Stimulated activated CD8-positive, alpha-beta memory T cell treated with anti-CD3 and anti-CD28 coated beads, Interleukin-7, amount 100 ng/mL, for 4 hours (primary cell): Measurements from ENCODE around the gene SWAP70.
"Not testable (repeated sequence)": the region's sequence is repeated elsewhere in the genome, so short reads cannot be mapped to it uniquely, and the experiment has no call there.

Experiments used
- DNase-seq, 2 donors: peaks; one replicate each; pipeline ENCODE4 v3.0.0-alpha.2; 2020; ENCODE audit warnings: low read depth in 2 of 2

Gene SWAP70

GRCh38 chr11:9692691-9693090 is 28.8 kb downstream of the SWAP70 start:
- DNase-seq: no peak

GRCh38 chr11:9693801-9694553 is 30.1 kb downstream of the SWAP70 start:
- no peak for DNase-seq

GRCh38 chr11:9695228-9695627 is 31.4 kb downstream of the SWAP70 start:
- DNase-seq: not testable (repeated sequence)

- no peak for DNase-seq
Measured at GRCh38 chr11:9697766-9698165, 33.9 kb downstream of the SWAP70 start.

GRCh38 chr11:9700105-9700801 is 36.4 kb downstream of the SWAP70 start:
- DNase-seq: no peak

- DNase-seq: no peak
Measured at GRCh38 chr11:9701799-9702198, 37.9 kb downstream of the SWAP70 start.

GRCh38 chr11:9703280-9703679 is 39.4 kb downstream of the SWAP70 start:
- no peak for DNase-seq

GRCh38 chr11:9704037-9704436 is 40.2 kb downstream of the SWAP70 start:
- DNase-seq: no peak

GRCh38 chr11:9704620-9705019 is 40.7 kb downstream of the SWAP70 start:
- no peak for DNase-seq

- not testable (repeated sequence) for DNase-seq
Measured at GRCh38 chr11:9705361-9705760, 41.5 kb downstream of the SWAP70 start.

GRCh38 chr11:9708544-9708943 is 44.7 kb downstream of the SWAP70 start:
- DNase-seq: no peak

- no peak for DNase-seq
Measured at GRCh38 chr11:9710223-9710622, 46.3 kb downstream of the SWAP70 start.

- no peak for DNase-seq
Measured at GRCh38 chr11:9710852-9711251, 47.0 kb downstream of the SWAP70 start.

- DNase-seq: no peak
Measured at GRCh38 chr11:9711454-9712307, 47.8 kb downstream of the SWAP70 start.

GRCh38 chr11:9714272-9714940 is 50.5 kb downstream of the SWAP70 start:
- no peak for DNase-seq

- DNase-seq: no peak
Measured at GRCh38 chr11:9716275-9717039, 52.6 kb downstream of the SWAP70 start.

GRCh38 chr11:9717040-9717357 is 53.1 kb downstream of the SWAP70 start:
- no peak for DNase-seq

- no peak for DNase-seq
Measured at GRCh38 chr11:9717719-9718118, 53.8 kb downstream of the SWAP70 start.

GRCh38 chr11:9718147-9718546 is 54.3 kb downstream of the SWAP70 start:
- DNase-seq: no peak

- DNase-seq: no peak
Measured at GRCh38 chr11:9719566-9720289, 55.9 kb downstream of the SWAP70 start.

- no peak for DNase-seq
Measured at GRCh38 chr11:9720290-9720630, 56.4 kb downstream of the SWAP70 start.
